Measurements from ENCODE around the gene PPTC7. TPM values are rescaled to one million over a fixed set of nuclear protein-coding genes. Genes with fewer than 3 reads are reported as not detected.

The PPTC7 gene
- total and polyA plus RNA-seq, 2 of the 13 experiments (the other 11 are each of a cell fraction or from before 2014, with no cell fraction given) = 4.8 to 12.3 TPM

GRCh38 chr12:110583137-110584059, at the start of gene PPTC7 (continued):
- TF ChIP-seq LRRFIP1 (CRISPR knock-in tag; conservative IDR thresholded peaks at IDR 0.05) (no peak), BRD4 (CRISPR knock-in tag; IDR thresholded peaks at IDR 0.05) (no peak), KDM5A (IDR thresholded peaks at IDR 0.05; ENCODE audit: borderline replicate concordance, low read length) (peak; percentile 55; the same call in 1 of the 2 replicates), SRSF4 (IDR thresholded peaks at IDR 0.05; ENCODE audit: low read depth, low read length, poor library complexity, severe bottlenecking) (no peak), SOX13 (IDR thresholded peaks at IDR 0.05) (no peak), SOX13 (CRISPR knock-in tag; conservative IDR thresholded peaks at IDR 0.05 in 1 of 2, IDR thresholded peaks at IDR 0.05 in 1 of 2) (0 out of 4 replicates have a peak, but pooled peaks of 1 of the 2 experiments have one; percentile 8), MAFF (IDR thresholded peaks at IDR 0.05; ENCODE audit: low read depth, low read length) (no peak), ZNF724P (CRISPR knock-in tag; IDR thresholded peaks at IDR 0.05; ENCODE audit: borderline replicate concordance) (no peak), ZC3H13 (CRISPR knock-in tag; IDR thresholded peaks at IDR 0.05) (no peak), POLR2AphosphoS5 (IDR thresholded peaks at IDR 0.05; ENCODE audit: low read depth, low read length) (peak; percentile 52; the same call in 1 of the 2 replicates), NCOR1 (IDR thresholded peaks at IDR 0.05; ENCODE audit: borderline replicate concordance, low read length) (peak; percentile 57; the same call in 1 of the 2 replicates), DMTF1 (CRISPR knock-in tag; IDR thresholded peaks at IDR 0.05) (no peak), KAT2B (IDR thresholded peaks at IDR 0.05; ENCODE audit: borderline replicate concordance, low read depth, low read length) (no peak), ZNF83 (CRISPR knock-in tag; IDR thresholded peaks at IDR 0.05; ENCODE audit: borderline replicate concordance) (no peak), POGZ (CRISPR knock-in tag; IDR thresholded peaks at IDR 0.05) (no peak), ZNF850 (CRISPR knock-in tag; conservative IDR thresholded peaks at IDR 0.05) (no peak), YY1 (IDR thresholded peaks at IDR 0.05; ENCODE audit: insufficient read depth, insufficient replicate concordance, low read depth, low read length) (peak; percentile 93), ZSCAN5A (CRISPR knock-in tag; IDR thresholded peaks at IDR 0.05; ENCODE audit: borderline replicate concordance) (no peak), ZNF639 (CRISPR knock-in tag; conservative IDR thresholded peaks at IDR 0.05) (no peak), MXD4 (CRISPR knock-in tag; IDR thresholded peaks at IDR 0.05) (peak; percentile 49; the same call in 1 of the 2 replicates), ZFP82 (CRISPR knock-in tag; IDR thresholded peaks at IDR 0.05; ENCODE audit: borderline replicate concordance) (no peak)
